GM06990 (cell line): ENCODE results near the gene GRID2.

Source experiments
- DNase-seq: peaks from one replicate; pipeline ENCODE4 v3.0.0-alpha.2; 2011; ENCODE audit not compliant: insufficient read length; ENCODE audit errors: extremely low read depth
- H3K27me3 ChIP-seq: replicated peaks from 2 replicates; pipeline ENCODE4 v1.6.0; 2011; ENCODE audit warnings: low read length; ENCODE audit not compliant: control insufficient read depth, insufficient read depth
- H3K36me3 ChIP-seq: 2 replicates; pipeline ENCODE4 v1.5.1; 2011; ENCODE audit warnings: low read length; ENCODE audit not compliant: control insufficient read depth, insufficient read depth
- H3K4me3 ChIP-seq: replicated peaks from 2 replicates; pipeline ENCODE4 v1.5.1; 2011; ENCODE audit warnings: low read depth, mild to moderate bottlenecking, control low read depth, low read length
- CTCF ChIP-seq: IDR thresholded peaks from 2 replicates; pipeline ENCODE4 v1.5.1; 2011; ENCODE audit warnings: low read length, control low read depth, mild to moderate bottlenecking, inconsistent platforms; ENCODE audit not compliant: insufficient read depth, poor library complexity, severe bottlenecking

The GRID2 gene

GRCh38 chr4:92339676-92340075 is 35.9 kb downstream of the GRID2 start:
- TF ChIP-seq CTCF: no peak
- no peak for DNase-seq
- no peaks in the 10 kb centered on the region for H3K36me3 ChIP-seq
- no peaks in the 10 kb centered on the region for H3K27me3 ChIP-seq
- no peak overlapping the region for H3K4me3 ChIP-seq

- DNase-seq: no peak
Measured at GRCh38 chr4:92344216-92344615, 40.5 kb downstream of the GRID2 start.

GRCh38 chr4:92346289-92346688 is 42.5 kb downstream of the GRID2 start:
- Histone ChIP-seq H3K27me3 (no peaks in the 10 kb centered on the region), H3K4me3 (no peak overlapping the region), H3K36me3 (no peaks in the 10 kb centered on the region)
- no peak for DNase-seq
- TF ChIP-seq CTCF: no peak

More at GRCh38 chr4:92344216-92344615, 40.5 kb downstream of the GRID2 start:
- Histone ChIP-seq H3K36me3 (no peaks in the 10 kb centered on the region), H3K27me3 (no peaks in the 10 kb centered on the region), H3K4me3 (no peak overlapping the region)
- TF ChIP-seq CTCF: no peak

- H3K36me3 ChIP-seq: no peaks in the 10 kb centered on the region
- H3K27me3 ChIP-seq: no peaks in the 10 kb centered on the region
- no peak overlapping the region for H3K4me3 ChIP-seq
- TF ChIP-seq CTCF: no peak
- no peak for DNase-seq
Measured at GRCh38 chr4:92357966-92358365, 54.2 kb downstream of the GRID2 start.

GRCh38 chr4:92359491-92359890 is 55.7 kb downstream of the GRID2 start:
- Histone ChIP-seq H3K4me3 (no peak overlapping the region), H3K27me3 (no peaks in the 10 kb centered on the region), H3K36me3 (no peaks in the 10 kb centered on the region)
- DNase-seq: no peak
- TF ChIP-seq CTCF: no peak

GRCh38 chr4:92362028-92362427 is 58.3 kb downstream of the GRID2 start:
- no peak for TF ChIP-seq CTCF

More at GRCh38 chr4:92362028-92362427, 58.3 kb downstream of the GRID2 start:
- Histone ChIP-seq H3K36me3 (no peaks in the 10 kb centered on the region), H3K27me3 (no peaks in the 10 kb centered on the region), H3K4me3 (no peak overlapping the region)
- no peak for DNase-seq
